Uterine smooth muscle cell (primary cell): ENCODE data around the gene MAGEB10. TPM values are rescaled to one million over a fixed set of nuclear protein-coding genes. Genes with fewer than 3 reads are reported as not detected.

Experiments
- total RNA-seq: library from RNA; depleted of rRNA; stranded (reverse); fragments of >200 nt; gene quantifications from 2 replicates; pipeline ENCODE4 v1.2.3, GENCODE V29; 2014

The MAGEB10 gene, protein sequence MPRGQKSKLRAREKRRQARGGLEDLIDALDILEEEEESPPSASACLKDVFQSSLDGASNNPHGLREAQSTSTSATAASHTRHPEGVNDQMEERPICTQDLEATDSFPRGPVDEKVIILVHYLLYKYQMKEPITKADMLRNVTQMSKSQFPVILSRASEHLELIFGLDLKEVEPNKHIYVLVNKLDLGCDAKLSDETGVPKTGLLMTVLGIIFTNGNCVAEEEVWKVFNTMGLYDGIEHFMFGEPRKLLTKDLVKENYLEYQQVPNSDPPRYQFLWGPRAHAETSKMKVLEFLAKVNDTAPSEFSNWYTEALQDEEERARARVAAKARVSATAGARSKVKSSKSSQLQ
- total RNA-seq = not detected in 2 replicates

DNA sequence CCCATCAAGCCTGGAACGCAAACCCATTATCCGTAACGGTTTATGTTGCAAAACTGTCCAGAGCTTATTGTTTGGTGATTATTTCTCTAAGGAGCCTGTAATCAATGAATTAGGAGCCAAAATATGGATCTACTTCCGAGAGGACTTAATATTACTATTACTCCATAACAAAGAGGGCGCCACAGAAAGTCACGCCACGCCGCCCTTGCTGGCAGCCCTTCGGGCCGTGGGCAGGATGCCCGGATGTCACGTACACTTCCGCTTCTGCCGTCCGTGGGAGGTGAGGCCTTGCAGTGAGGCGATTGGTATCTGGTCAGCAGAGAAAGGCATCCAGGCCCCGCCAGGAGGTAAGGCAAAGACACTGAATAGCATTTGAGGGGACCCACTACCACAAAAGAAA lies at the start of gene MAGEB10:
Gene MAGEB10, plus strand, starts transcription at position 301 of the 400 bp plus-strand sequence. CDS start 13,317 bp downstream, outside the sequence.

Other genes starting within 250 kb of the MAGEB10 start
- not detected in 2 replicates for gene DCAF8L2, start 217.6 kb upstream of the MAGEB10 start, total RNA-seq
- not detected in 2 replicates for gene DCAF8L1, start 173.5 kb downstream of the MAGEB10 start, total RNA-seq